SH-SY5Y (cell line): ENCODE results near the gene ZKSCAN5.

ENCODE experiments used
- GATA2 ChIP-seq: IDR thresholded peaks from 2 replicates; pipeline ENCODE4 v1.6.1; 2011; ENCODE audit warnings: mild to moderate bottlenecking, low read depth, low read length
- GATA3 ChIP-seq: IDR thresholded peaks from 2 replicates; pipeline ENCODE4 v1.6.1; 2011; ENCODE audit warnings: low read depth, mild to moderate bottlenecking, low read length, moderate library complexity

DNA sequence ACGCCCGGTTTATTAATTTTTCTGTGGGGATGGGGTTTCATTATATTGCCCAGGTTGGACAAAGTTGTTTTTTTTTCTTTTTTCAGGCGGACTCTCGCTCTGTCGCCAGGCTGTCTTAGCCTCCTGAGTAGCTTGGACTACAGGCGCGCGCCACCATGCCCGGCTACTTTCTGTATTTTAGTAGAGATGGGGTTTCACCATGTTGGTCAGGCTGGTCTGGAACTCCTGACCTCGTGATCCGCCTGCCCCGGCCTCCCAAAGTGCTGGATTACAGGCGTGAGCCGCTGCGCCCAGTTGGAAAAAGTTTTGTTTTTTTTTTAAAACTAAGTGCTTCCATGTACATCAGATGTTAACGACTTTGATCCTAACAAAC, 3.8 kb upstream of the ZKSCAN5 start:
- TF ChIP-seq GATA2, result no peak
- no peak for TF ChIP-seq GATA3
